GM19193 (cell line): Measurements from ENCODE around the gene TEX48.

Experiments
- POLR2A ChIP-seq: IDR thresholded peaks from 4 replicates; pipeline ENCODE4 v1.6.1; 2011; ENCODE audit not compliant: insufficient read depth, insufficient read length; ENCODE audit errors: extremely low read depth

The TEX48 gene

GRCh38 chr9:114701988-114702387, 20.0 kb upstream of the TEX48 start:
- TF ChIP-seq POLR2A: no peak

DNA sequence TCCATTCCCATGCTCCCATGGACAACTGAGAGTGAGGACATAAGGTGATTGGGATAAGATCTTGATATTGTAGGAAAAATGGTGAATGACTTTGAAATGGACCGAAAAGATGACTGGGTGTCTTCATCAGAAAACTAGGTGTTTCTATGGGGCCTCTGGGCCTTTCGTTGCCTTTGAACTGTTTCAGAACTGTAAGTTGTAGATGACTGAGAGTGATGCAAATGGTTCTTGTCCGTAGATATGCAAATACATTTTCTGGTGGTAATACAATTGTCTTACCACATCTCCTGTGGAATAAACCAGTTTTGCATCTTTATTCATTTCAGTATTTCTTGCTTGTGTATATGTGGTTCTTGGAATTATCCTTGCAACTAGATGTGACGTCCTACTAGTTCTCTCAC, 16.0 kb upstream of the TEX48 start:
- TF ChIP-seq POLR2A: no peak

GRCh38 chr9:114696814-114697544, 15.0 kb upstream of the TEX48 start:
- no peak for TF ChIP-seq POLR2A

DNA sequence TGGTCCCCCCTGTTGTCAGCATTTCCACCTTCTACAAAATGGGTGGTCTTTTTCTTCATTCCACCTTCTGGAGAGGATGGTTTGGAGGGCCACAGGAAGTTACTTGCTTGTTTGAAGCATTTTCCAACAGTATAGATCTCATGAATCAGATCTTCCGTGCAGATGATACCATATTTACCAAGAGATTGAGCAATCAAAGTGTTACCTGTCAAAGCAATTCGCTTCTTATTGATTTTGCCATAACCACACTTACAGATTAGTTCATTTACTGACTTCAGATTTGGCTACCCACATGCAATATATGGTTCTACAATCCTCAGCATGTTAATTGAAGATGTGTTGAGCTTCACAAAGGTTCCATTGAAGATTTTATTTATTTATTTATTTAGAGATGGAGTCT, 14.0 kb upstream of the TEX48 start:
- no peak for TF ChIP-seq POLR2A

DNA sequence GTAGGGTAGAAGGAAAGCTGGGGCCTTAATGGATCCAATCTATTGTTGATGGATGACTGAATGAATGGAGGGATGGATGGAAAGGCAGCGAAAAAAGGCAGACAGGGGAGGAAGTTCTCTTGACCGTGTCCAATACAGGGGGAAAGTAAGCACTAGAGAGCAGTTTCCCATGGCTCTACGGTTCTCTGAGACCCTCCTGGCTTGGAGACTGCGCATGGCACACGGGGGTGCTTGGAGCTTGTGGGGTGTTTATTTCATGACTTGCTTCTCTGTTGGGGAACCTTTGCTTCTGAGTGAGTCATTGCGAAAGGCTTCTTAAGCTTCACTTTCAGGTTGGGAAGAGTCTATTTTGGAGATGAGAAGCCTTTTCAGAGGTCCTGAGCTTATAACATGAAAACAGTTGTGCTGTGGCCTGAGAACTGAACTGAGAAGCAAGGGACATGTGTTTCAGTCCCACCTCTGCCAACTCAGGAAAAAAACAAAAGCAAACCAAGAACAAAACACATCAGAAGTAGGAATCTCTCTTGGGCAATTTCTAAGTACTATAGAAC, 12.8 kb upstream of the TEX48 start:
- TF ChIP-seq POLR2A: no peak

GRCh38 chr9:114694146-114694545, 12.2 kb upstream of the TEX48 start:
- TF ChIP-seq POLR2A: no peak

GRCh38 chr9:114693248-114693855, 11.4 kb upstream of the TEX48 start:
- TF ChIP-seq POLR2A: no peak

DNA sequence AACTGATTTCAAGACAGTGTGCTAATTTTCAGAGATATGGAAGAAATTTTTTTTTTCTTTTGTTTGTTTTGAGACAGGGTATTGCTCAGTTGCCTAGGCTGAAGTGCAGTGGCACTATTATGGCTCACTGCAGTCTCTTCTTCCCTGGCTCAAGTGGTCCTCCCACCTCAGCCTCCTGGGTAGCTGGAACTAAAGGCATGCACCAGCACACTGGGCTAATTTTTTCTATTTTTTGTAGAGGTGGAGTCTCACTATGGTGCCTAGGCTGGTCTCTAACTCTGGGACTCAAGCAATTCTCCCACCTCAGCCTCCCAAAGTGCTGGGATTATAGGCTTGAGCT, 9.9 kb upstream of the TEX48 start:
- TF ChIP-seq POLR2A: no peak

GRCh38 chr9:114691046-114691955, 9.3 kb upstream of the TEX48 start:
- TF ChIP-seq POLR2A: no peak

DNA sequence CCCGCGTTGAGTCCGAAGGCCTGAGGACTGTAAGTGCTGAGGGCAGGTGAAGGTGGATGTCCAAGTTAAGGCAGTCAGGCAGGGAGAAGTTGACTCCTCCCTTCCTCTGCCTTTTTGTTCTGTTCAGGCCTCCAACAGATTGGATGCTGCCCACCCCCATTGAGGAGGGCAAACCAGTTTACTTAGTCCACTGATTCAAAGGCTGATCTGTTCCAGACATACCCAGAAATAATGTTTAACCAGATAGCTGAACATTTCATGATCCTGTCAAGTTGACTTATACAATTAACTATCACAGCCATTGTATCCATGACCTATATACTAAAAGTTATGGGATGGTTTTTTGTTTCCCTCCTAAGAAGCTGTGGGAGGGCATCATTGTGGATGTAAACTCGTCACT, 8.3 kb upstream of the TEX48 start:
- no peak for TF ChIP-seq POLR2A

DNA sequence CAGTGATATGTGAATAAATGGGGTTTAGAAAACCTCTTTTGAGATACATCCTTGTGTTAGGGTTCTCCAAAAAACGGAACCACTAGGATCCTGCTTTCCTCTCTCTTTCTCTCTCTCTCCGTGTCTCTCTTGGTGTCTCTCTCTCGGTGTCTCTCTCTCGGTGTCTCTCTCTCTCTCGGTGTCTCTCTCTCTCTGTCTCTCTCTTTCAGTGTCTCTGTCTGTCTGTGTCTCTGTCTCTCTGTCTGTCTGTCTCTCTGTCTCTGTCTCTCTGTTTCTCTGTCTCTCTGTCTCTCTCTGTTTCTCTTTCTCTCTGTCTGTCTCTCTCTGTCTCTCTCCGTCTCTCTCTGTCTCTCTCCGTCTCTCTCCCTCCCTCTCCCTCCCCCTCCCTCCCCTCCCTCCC, 7.8 kb upstream of the TEX48 start:
- no peak for TF ChIP-seq POLR2A

DNA sequence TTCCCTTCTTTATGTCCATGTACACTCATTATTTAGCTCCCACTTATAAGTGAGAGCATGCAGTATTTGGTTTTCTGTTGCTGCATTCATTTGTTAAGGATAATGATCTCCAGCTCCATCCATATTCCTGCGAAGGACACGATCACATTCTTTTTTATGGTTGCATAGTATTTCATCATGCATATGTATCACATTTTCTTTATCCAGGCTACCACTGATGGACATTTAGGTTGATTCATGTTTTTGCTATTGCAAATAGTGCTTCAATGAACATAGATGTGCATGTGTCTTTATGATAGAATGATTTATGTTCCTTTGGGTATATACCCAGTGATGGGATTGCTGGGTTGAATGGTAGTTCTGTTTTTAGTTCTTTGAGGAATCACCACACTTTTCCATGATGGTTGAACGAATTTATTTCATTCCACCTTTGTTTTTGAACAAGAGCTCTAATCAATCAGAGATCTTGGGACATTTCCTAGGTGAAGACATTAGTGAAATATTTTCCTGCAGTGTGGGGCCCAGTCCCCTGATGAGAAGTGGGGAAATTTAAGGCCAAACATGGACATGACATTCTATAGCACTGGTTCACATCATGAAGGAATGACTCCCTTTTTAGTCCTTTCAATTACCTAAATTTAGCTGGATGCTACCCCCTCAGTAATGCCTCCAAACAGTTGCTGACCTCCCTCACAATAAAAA, 7.1 kb upstream of the TEX48 start:
- TF ChIP-seq POLR2A: no peak

DNA sequence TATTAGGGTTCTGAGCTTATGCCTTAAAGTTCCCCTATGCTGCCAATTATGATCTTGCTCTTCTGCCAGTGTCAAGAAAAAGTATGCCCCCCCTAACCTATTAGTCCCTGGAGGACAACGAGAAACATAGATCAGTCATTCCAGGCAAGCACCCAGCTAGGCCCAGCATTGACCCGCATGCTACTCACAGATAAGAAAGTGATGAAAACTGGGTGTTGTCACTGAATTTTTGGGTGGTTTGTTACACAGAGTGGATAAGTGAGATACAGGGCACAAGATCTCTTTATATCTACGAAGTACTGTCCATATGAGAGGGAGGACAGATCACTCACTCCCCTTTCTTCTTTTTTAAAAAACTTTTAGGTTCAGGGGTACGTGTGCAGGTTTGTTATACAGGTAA, 6.4 kb upstream of the TEX48 start:
- TF ChIP-seq POLR2A: no peak

DNA sequence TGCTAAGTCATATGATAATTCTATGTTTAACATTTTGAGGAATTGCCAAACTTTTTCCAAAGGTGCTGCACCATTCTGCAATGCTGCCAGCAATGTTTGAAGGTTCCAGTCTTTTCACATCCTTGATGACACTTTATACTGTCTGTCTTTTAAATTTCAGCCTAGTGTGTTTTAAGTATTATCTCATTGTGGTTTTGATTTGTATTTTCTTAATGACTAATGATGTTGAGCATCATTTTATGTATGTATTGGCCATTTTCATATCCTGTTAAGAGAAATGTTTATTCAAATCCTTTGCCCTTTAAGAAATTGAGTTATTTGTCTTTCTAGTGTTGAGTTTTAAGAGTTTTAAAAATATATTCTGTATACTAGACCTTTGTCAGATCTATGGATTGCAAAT, 5.0 kb upstream of the TEX48 start:
- no peak for TF ChIP-seq POLR2A

DNA sequence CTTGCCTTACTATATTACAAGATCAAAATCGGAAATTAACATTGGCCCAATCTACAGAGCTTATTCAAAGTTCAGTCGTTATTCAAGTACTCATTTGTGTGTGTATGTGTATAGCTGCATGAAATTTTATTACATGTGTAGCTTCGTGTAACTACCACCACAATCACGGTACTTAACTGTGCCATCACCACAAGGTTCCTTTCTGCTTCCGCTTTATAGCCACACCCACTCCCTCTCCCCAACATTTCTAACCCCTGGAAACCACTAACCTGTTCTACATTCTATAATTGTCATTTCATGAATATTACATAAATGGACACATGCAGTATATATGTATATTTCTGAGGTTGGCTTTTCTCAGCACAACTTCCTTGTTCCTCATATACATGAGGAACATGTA, 4.0 kb upstream of the TEX48 start:
- no peak for TF ChIP-seq POLR2A

GRCh38 chr9:114684036-114684435, 2.0 kb upstream of the TEX48 start:
- no peak for TF ChIP-seq POLR2A

DNA sequence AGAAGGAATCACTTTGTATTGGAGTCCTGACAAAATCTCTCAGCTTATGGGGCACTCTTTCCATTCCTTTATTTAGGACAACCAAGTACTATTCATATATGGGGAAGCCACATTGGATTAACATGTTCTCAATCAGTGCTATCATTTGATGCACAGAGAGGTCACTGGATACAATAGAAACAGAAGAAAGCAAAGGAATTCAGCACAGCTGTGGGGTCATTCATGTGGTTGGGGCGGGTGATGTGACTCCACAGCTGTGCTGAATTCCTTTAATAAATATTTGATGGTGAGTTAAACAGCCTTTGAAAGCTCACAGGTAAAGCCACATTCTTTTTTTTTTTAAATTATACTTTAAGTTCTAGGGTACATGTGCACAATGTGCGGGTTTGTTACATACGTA, 854 bp upstream of the TEX48 start:
- no peak for TF ChIP-seq POLR2A
